Stimulated activated CD4-positive, alpha-beta T cell treated with anti-CD3 and anti-CD28 coated beads, TNF-alpha, amount 100 ng/mL, for 1 hour (primary cell): Measurements from ENCODE around the gene RABGEF1.
"Not testable (repeated sequence)": the region's sequence is repeated elsewhere in the genome, so short reads cannot be mapped to it uniquely, and the experiment has no call there.

Experiments
- DNase-seq, 3 donors: peaks; one replicate each; pipeline ENCODE4 v3.0.0-alpha.2; 2020; ENCODE audit warnings: low read depth in 3 of 3, low spot score in 1 of 3

The RABGEF1 gene

GRCh38 chr7:66847523-66847855, 107.0 kb downstream of the RABGEF1 start:
- DNase-seq = not testable (repeated sequence)

- no peak for DNase-seq
Measured at GRCh38 chr7:66847879-66848790, 107.6 kb downstream of the RABGEF1 start.

GRCh38 chr7:66859339-66859738, 118.8 kb downstream of the RABGEF1 start:
- no peak for DNase-seq

GRCh38 chr7:66859794-66860645, 119.5 kb downstream of the RABGEF1 start:
- DNase-seq = no peak

DNA sequence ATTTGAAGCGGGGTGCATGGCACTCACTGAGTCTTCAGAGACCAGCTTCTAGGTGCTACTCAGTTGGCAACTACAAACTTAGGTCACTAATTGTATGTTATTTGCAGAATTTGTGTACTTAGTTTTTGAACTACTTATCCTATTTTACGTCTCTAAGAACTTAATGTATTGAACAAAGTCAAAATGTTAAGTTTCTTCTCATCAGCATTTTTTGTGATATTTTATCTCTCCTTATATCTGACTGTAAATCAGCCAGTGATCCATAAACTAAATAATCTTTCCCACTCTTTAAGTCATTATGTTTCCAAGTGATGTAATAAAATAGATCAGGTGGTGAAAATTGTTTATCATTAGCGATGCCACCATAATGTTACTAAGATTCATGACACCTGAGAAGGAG, 120.2 kb downstream of the RABGEF1 start:
- DNase-seq = no peak
